K562 (cell line): ENCODE measurements around the gene HMX3. TPM values are rescaled to one million over a fixed set of nuclear protein-coding genes. Genes with fewer than 3 reads are reported as not detected.
A peak's percentile ranks its signal among the peaks of the same experiment; 100 is the strongest.

Experiments
- ARNT ChIP-seq, 2 experiments: fragments of 450-650 bp; IDR thresholded peaks; 2 replicates each; pipeline ENCODE4 v1.6.1; 2016; ENCODE audit warnings: mild to moderate bottlenecking in 1 of 2
- C11orf30 ChIP-seq: fragments of 450-650 bp; IDR thresholded peaks from 2 replicates; pipeline ENCODE4 v1.6.1; 2016; ENCODE audit warnings: low read depth, mild to moderate bottlenecking
- CBX8 ChIP-seq: fragments of 200-600 bp; sonication (generic); IDR thresholded peaks from 2 replicates; pipeline ENCODE4 v1.6.1; 2012; ENCODE audit warnings: borderline replicate concordance, mixed run types, low read depth, mild to moderate bottlenecking, moderate library complexity, mixed read lengths, low read length, control low read depth, inconsistent platforms; ENCODE audit not compliant: poor library complexity, severe bottlenecking; ENCODE audit errors: extremely low read depth
- CEBPB ChIP-seq: fragments of 450-650 bp; IDR thresholded peaks from 2 replicates; pipeline ENCODE4 v1.6.1; 2016; ENCODE audit warnings: missing genetic modification characterization, missing compliant biosample characterization
- ELF1 ChIP-seq: fragments of 200-800 bp; sonication (Bioruptor generic); IDR thresholded peaks from 2 replicates; pipeline ENCODE4 v1.6.1; 2016; ENCODE audit warnings: missing genetic modification characterization, missing compliant biosample characterization
- FOSL1 ChIP-seq: fragments of 200-800 bp; sonication (Bioruptor generic); conservative IDR thresholded peaks from 2 replicates; pipeline ENCODE4 v1.6.1; 2016; ENCODE audit warnings: missing genetic modification characterization, missing compliant biosample characterization
- GABPB2 ChIP-seq: fragments of 250-450 bp; sonication (Bioruptor Pico); conservative IDR thresholded peaks from 2 replicates; pipeline ENCODE4 v1.5.1; 2021; ENCODE audit warnings: mild to moderate bottlenecking
- HMG20A ChIP-seq: fragments of 450-650 bp; formaldehyde crosslinking; conservative IDR thresholded peaks from 2 replicates; pipeline ENCODE4 v1.4.0; 2020; ENCODE audit warnings: mild to moderate bottlenecking, mixed read lengths
- ILF3 ChIP-seq: fragments of 450-650 bp; IDR thresholded peaks from 2 replicates; pipeline ENCODE4 v1.6.1; 2018; ENCODE audit warnings: antibody characterized with exemption, mild to moderate bottlenecking, moderate library complexity, borderline replicate concordance
- JUNB ChIP-seq: fragments of 450-650 bp; formaldehyde crosslinking; conservative IDR thresholded peaks from 2 replicates; pipeline ENCODE4 v1.4.0; 2020; ENCODE audit warnings: mild to moderate bottlenecking
- KDM1A ChIP-seq, 2 experiments: fragments of 450-650 bp; IDR thresholded peaks; 2 replicates each; pipeline ENCODE4 v1.6.1; 2016; ENCODE audit warnings: mild to moderate bottlenecking in 2 of 2
- MAFF ChIP-seq: IDR thresholded peaks from 2 replicates; pipeline ENCODE4 v1.6.1; 2012; ENCODE audit warnings: low read length, improper control_type of control experiment
- MAFK ChIP-seq: IDR thresholded peaks from 2 replicates; pipeline ENCODE4 v1.6.1; 2011; ENCODE audit warnings: low read length, improper control_type of control experiment
- THRAP3 ChIP-seq: fragments of 450-650 bp; IDR thresholded peaks from 2 replicates; pipeline ENCODE4 v1.6.1; 2016; ENCODE audit warnings: mild to moderate bottlenecking, inconsistent platforms, borderline replicate concordance
- UBTF ChIP-seq, 2 experiments: IDR thresholded peaks; 2 replicates each; pipeline ENCODE4 v1.6.1; 2012; ENCODE audit warnings: improper control_type of control experiment in 2 of 2, low read depth in 2 of 2, low read length in 2 of 2, borderline replicate concordance in 1 of 2
- ZNF253 ChIP-seq: fragments of 250-450 bp; sonication (Bioruptor Pico); conservative IDR thresholded peaks from 2 replicates; pipeline ENCODE4 v1.6.1; 2021; ENCODE audit warnings: mild to moderate bottlenecking
- ZNF316 ChIP-seq: fragments of 450-650 bp; IDR thresholded peaks from 2 replicates; pipeline ENCODE4 v1.6.1; 2016
- ZNF408 ChIP-seq: fragments of 250-450 bp; sonication (Bioruptor Pico); IDR thresholded peaks from 2 replicates; pipeline ENCODE4 v1.4.0; 2020; ENCODE audit warnings: low read depth, mild to moderate bottlenecking, moderate library complexity
- ZNF444 ChIP-seq: fragments of 250-450 bp; sonication (Bioruptor Pico); IDR thresholded peaks from 2 replicates; pipeline ENCODE4 v1.4.0; 2020; ENCODE audit warnings: mild to moderate bottlenecking, moderate library complexity
- ZNF79 ChIP-seq: fragments of 250-450 bp; sonication (Bioruptor Pico); IDR thresholded peaks from 2 replicates; pipeline ENCODE4 v1.4.0; 2020; ENCODE audit warnings: low read depth, mild to moderate bottlenecking, moderate library complexity
- polyA plus RNA-seq, 8 experiments: library from polyadenylated mRNA; depleted of rRNA in 4 of 8; stranded (reverse) in 5 of 8; unstranded in 3 of 8; fragments of >200 nt; fragmentation: Nextera tagmentation in 2 of 8; fragmentation: Illumina TruSeq in 1 of 8; extraction: Ambion mirVana in 2 of 8; extraction: Trizol in 1 of 8; gene quantifications; 2 replicates each; pipeline versions ENCODE4 v1.2.1 to v1.2.3, GENCODE V29; 2011 to 2014; ENCODE audit warnings: inconsistent platforms in 1 of 8, missing spikeins in 1 of 8
- total RNA-seq, 7 experiments: library from RNA; depleted of rRNA in 6 of 7; stranded (reverse); fragments of >200 nt in 6 of 7; fragmentation: Illumina TruSeq in 2 of 7; extraction: Trizol in 2 of 7; gene quantifications; 2 replicates each; pipeline versions ENCODE4 v1.2.1 to v1.2.3, GENCODE V29; 2011 to 2021; ENCODE audit warnings: low replicate concordance in 1 of 7
- TF ChIP-seq, protein P1 (sequence below): fragments of 250-450 bp; sonication (Bioruptor Pico); IDR thresholded peaks from 2 replicates; pipeline ENCODE4 v1.4.0; 2020; ENCODE audit warnings: mild to moderate bottlenecking

HMX3 gene
- total and polyA plus RNA-seq, 9 of the 15 experiments (the other 6 are each of a cell fraction or from before 2014, with no cell fraction given) = 0.55 to 43.5 (median 7.4) TPM; not detected in 2

DNA sequence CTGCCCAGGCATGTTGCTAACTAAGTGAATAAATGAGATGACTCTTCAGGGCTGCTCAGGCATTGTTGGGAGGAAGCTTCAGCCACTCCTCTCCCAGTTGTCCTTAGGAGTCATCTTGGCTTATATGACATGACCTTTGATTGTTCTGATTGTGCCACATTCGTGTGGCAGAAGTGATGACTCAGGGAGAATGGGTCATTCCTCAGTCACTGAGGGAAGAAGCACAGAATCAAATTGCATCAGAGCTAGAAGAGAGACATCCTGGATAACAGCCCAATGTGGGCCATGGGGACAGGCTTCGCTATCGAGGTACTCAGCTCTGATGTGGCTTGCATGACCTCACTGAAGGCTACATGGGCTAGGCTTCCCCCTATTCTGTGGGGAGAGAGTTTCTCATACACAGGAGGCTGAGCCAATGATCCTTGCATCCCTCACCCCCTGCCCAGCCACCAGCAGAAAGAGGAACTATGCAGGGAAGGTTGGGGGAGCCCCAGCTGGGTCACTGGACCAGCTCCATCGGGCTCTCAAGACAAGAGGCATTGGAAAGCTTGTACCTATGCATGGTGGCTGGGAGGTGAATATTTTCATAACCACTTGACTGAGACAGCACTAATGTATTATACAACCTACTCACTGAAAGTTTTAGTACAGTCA is 6.0 kb upstream of the HMX3 start (continued):
- TF ChIP-seq, protein P1, sequence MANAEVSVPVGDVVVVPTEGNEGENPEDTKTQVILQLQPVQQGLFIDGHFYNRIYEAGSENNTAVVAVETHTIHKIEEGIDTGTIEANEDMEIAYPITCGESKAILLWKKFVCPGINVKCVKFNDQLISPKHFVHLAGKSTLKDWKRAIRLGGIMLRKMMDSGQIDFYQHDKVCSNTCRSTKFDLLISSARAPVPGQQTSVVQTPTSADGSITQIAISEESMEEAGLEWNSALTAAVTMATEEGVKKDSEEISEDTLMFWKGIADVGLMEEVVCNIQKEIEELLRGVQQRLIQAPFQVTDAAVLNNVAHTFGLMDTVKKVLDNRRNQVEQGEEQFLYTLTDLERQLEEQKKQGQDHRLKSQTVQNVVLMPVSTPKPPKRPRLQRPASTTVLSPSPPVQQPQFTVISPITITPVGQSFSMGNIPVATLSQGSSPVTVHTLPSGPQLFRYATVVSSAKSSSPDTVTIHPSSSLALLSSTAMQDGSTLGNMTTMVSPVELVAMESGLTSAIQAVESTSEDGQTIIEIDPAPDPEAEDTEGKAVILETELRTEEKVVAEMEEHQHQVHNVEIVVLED (CRISPR knock-in tag) = no peak
- TF ChIP-seq MAFF (no peak), ILF3 (no peak), ZNF408 (CRISPR knock-in tag) (no peak), KDM1A (IDR thresholded peaks at IDR 0.05) (no peak), FOSL1 (tag) (peak; percentile 44; the same call in 1 of the 2 replicates), ZNF79 (no peak), THRAP3 (no peak), MAFK (peak; percentile 18; the same call in 1 of the 2 replicates), ELF1 (tag) (no peak), ZNF444 (CRISPR knock-in tag) (no peak), CEBPB (tag) (no peak), ZNF316 (peak; percentile 51), CBX8 (no peak), ZNF253 (CRISPR knock-in tag) (no peak), UBTF (IDR thresholded peaks at IDR 0.05; ENCODE audit: borderline replicate concordance in 1 of 2, low read depth in 2 of 2, low read length in 2 of 2) (no peak), HMG20A (CRISPR knock-in tag) (no peak), C11orf30 (peak; percentile 56; the same call in 1 of the 2 replicates), ARNT (IDR thresholded peaks at IDR 0.05) (no peak), GABPB2 (CRISPR knock-in tag) (no peak), JUNB (CRISPR knock-in tag) (no peak)
